ENCODE data around the gene CGN.

CGN gene

DNA sequence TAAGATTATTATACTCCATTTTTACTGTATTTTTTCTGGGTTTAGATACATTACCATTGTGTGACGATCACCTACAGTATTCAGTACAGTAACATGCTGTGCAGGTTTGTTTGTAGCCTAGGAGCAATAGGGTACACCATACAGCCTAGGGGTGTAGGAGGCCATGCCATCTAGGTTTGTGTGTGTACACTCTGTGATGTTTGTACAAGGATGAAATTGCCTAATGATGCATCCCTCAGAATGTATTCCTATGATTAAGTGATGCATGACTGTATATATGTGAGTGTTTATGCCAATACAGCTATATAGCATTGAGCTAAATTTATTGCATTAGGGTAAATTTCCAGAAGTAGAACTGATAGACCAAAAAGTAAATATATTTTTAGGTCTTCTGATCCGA lies 52.2 kb downstream of the CGN start:
- FAIRE-seq, result no peak

DNA sequence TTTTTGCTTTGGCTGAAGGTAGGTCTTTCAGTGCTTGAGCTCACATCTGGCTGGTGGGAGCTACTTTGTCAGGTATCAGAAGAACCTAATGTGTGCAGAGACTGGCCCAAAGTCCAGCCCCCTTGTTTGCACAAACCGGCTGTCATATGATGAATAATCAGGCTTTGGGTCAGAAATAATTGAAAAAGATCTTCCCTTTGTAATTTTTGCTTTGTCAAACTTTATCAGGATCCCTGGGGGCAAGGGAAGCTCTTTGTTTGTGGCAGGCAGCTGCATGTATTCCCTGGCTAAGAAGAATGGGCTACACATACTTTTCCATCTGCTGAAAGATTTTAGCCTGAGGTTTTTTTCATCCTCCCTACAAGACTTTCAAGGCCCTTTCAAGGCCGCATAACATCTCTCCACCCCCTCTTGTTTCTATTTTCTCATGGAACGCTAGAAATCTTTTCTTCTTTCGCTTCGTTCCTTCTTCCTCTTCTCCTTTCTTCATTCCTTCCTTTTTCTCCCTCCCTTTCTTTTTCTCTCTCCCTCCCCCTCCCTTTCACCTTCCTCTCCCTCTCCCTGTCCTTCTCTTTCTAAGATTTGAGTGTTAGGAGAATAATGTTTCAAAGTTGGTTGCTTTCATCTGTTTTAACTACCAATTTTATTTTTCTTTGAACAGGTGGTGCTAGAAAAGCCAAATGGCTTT lies 54.5 kb downstream of the CGN start:
- no peak for FAIRE-seq

GRCh38 chr1:151568626-151569088 lies 57.5 kb downstream of the CGN start:
- FAIRE-seq, result no peak

GRCh38 chr1:151570819-151571218 lies 59.6 kb downstream of the CGN start:
- FAIRE-seq, result no peak

DNA sequence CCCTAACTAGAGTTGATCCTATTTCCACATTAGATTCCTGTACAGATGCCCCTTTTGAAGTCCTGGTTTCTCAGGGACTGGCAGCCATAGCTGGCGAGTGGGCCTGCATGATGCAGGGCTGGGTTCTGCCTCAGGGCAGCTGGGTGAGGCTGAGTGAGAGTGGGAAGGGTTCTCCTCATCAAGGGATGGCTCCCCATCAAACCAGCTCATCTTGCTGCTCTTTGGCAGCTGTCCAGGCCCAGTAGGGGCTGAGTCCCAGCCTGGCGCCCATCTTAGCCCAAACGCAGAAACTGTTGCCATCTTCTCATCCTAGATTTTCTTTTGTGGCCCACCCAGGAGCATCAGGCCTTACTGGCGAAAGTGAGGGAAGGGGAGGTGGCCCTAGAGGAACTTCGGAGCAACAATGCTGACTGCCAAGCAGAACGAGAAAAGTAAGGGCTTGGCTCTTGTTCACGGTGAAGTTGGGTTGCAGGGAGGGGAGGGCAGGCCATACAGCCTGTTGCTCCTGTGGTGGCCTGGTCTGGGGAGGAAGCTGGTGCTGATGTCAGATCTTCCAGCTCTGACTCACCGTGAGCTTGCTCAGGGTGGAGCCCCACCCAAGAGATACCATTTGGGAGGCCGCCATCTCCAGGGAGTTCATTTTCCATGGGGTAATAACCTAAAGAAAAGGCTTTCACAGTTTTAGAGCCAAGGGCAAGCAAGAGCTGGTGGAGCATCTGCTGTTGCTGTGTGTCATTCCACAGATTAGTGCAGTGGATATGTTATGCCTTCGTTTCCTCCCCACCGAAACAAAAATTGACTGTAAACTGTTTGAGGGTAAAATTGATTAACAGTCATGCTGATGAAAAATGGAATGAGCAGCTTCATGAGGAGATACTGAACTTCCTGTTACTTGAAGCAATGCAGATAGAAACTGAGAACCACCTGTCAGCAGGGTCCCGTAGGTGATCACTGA lies 63.7 kb downstream of the CGN start:
- no peak for FAIRE-seq

DNA sequence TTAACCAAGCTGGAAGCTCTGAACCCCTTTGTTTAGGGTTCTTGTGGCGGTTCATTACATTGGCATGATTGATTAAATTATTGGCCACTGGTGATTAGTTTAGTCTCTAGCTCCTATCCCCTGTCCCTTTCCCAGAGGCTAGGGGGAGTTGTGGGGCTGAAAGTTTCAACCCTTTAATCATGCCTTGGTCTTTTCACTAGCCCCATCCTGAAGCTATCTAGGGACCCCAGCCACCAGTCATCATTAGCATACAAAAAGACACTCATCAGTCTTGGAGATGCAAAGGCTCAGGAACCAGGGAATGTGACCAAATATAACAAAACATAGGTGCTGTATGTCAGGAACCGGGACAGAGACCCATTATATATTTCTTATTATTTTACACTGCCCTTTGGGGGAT lies 66.0 kb downstream of the CGN start:
- FAIRE-seq, result no peak

DNA sequence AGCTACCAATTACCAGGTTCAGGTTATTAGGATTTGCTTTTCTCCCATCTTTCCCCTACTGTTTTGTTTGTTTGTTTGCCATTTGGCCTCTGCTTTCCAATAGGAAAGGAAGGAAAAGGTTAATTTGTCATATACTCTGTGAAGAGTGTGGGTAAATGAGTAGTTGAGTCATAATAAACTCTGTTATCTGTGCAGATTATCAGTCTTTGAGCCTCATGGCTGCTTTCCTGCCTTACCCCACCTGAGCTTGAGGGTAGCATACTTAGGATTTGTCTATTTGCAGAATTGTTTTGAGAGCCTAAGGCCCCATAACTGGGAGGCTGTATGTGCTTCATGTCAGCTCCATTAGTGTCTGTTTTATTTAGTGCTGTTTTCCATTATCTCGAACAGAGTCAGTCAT lies 67.8 kb downstream of the CGN start:
- no peak for FAIRE-seq

DNA sequence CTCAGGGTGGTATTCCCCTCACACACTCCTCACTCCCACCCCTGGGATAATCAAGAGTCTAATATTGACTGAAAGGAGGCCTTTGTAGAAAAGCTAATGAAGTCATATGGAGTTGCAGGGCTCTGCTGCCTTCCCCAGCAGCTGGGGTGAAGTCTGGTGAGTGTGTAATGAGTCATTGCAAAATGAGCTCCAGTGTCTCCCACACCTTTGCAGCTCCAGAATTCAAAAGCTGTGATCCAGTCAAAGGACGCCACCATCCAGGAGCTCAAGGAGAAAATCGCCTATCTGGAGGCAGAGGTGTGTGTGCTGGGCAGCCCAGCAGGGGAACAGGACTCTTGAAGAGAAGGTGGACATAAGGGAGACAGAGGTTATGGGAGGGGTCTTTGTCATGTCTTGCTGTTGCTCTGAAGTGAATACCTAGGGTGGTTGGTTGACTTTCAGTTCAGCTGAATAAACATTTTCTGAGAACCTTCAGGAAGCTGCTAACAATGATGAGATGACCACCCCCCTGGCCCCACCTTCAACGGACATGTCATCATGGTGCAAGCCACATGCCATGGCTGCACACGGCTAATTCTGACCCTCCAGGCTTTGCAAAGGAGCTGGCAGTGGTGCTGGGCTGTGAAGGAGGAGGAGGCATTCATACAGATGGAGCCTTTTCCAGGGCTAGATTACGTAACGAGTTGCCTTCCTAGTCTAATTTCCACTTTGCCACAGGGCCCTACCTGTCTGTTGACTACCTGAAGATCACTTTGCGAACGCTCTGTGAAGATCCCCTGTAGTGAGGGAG lies 68.4 kb downstream of the CGN start:
- no peak for FAIRE-seq

DNA sequence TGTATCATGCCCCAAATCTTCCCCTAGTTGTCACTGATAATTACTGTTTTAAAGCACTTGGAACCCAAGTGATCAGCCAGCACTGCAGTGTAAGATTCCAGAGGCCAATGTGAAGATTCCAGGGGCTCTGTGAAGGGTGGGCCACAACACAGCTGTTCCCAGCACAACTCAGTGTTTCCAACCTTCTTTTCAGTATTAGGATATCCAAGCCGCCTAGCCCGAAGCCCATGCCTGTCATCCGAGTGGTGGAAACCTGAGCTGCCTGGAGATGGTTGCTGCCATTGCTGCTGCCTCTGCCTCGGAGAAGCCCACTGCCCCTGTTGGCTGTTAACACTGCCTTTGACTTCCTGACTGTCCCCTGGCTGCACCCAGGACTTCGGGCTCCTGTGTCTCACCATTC lies 70.3 kb downstream of the CGN start:
- FAIRE-seq, result no peak

GRCh38 chr1:151581921-151582320 lies 70.7 kb downstream of the CGN start:
- FAIRE-seq, result no peak

- no peak for FAIRE-seq
Observed at GRCh38 chr1:151583796-151584195, 72.6 kb downstream of the CGN start.

DNA sequence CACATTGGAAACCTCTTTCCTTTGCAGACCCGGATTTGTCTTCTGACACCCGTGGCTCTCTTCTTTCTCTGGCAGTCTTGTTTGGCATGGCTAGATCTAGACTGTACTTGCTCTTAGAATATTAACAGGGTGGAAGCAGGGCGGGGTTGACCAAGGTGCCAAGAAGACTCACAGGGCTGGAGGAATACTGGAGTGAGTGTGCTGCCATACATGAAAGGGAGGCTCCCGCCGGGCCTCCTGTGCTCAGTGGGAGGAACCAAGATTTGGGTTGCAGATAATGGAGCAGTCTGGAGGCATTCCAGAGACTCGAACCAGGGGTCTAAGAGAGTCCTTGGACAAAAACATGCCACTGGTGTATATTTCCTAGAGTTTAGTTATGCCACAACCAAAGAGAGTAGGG lies 73.1 kb downstream of the CGN start:
- FAIRE-seq, result no peak

- FAIRE-seq, result no peak
Observed at GRCh38 chr1:151584780-151585179, 73.6 kb downstream of the CGN start.

DNA sequence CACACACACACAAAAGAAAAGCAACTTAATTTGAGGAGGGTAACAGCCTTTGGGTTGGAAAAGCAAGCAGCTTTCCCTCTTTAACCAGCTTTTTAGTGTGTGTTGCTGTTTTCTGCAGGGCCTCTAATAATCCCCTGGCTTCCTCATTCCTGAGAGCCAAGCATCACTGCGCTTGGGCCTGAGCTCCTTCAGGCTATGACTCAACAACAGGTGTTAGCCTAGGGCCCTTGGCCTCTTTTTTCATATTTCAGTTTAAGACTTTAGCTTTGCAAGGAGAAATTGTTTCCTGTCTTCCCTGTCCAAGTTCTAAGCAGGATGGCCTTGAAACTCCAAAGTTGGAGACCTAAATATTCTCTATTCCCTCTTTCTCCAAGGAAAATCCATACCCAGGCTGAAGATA lies 74.4 kb downstream of the CGN start:
- no peak for FAIRE-seq

Measured in islet of Langerhans (tissue), 1 donor.